K562 (cell line): ENCODE results near the gene MYO3B. TPM values are rescaled to one million over a fixed set of nuclear protein-coding genes. Genes with fewer than 3 reads are reported as not detected.

Experiments used
- ATAC-seq: fragments of 200-7000 bp; cut with Tn5 transposase; 3 replicates; pipeline ENCODE4 v1.9.1; 2020; ENCODE audit warnings: moderate library complexity
- BruUV-seq: library from RNA; stranded (reverse); fragments of 400-500 nt; replicated peaks from 2 replicates; lab custom pipeline; 2021; lab: Mats Ljungman, UMichigan
- CTCF ChIA-PET: fragments of 300-600 bp; formaldehyde crosslinking; extraction: SDS; loops from one replicate; lab custom pipeline; 2021; ENCODE audit warnings: low intra/inter-chr PET ratio; lab: Yijun Ruan, JAX
- POLR2A ChIA-PET: fragments of 300-600, 350-650 bp; sonication (Branson Sonifier 250); formaldehyde crosslinking; extraction: SDS; loops from one replicate; lab custom pipeline; 2021; ENCODE audit warnings: antibody characterized with exemption, inconsistent platforms; lab: Yijun Ruan, JAX
- DNase-seq, 4 experiments: peaks; one replicate each; pipeline versions ENCODE4 v3.0.0 to v3.0.0-alpha.2; 2011 to 2018; ENCODE audit warnings: low spot score in 3 of 4, mixed read lengths in 3 of 4; ENCODE audit errors: extremely low read depth in 1 of 4
- FAIRE-seq: peaks from 2 replicates; lab custom pipeline; 2011; peaks lifted over from hg19 to GRCh38; lab: Jason Lieb, UNC
- H2AFZ ChIP-seq: 2 replicates; pipeline ENCODE4 v1.6.0; 2011; ENCODE audit warnings: low read depth, low read length, control low read depth, inconsistent platforms
- H3K27ac ChIP-seq: fragments of 200-600 bp; 3 replicates; pipeline ENCODE4 v1.8.0; 2011; ENCODE audit warnings: low read depth, mild to moderate bottlenecking, control low read depth, inconsistent platforms, low read length, moderate library complexity, mixed read lengths; ENCODE audit errors: extremely low read depth
- H3K27me3 ChIP-seq, 2 experiments: fragments of 300-600 bp in 1 of 2; 2 replicates in 1 of 2; 3 replicates in 1 of 2; pipeline versions ENCODE4 v1.6.0 to v1.8.0; 2011; ENCODE audit warnings: inconsistent platforms in 2 of 2, low read length in 2 of 2, mild to moderate bottlenecking in 1 of 2, mixed read lengths in 1 of 2, moderate library complexity in 1 of 2; ENCODE audit not compliant: control insufficient read depth in 2 of 2, insufficient read depth in 2 of 2
- H3K36me3 ChIP-seq: fragments of 300-600 bp; 3 replicates; pipeline ENCODE4 v1.8.0; 2011; ENCODE audit warnings: mild to moderate bottlenecking, low read length, inconsistent platforms; ENCODE audit not compliant: control insufficient read depth, insufficient read depth
- H3K4me1 ChIP-seq, 2 experiments: fragments of 200-600 bp in 1 of 2; replicated peaks in 1 of 2; 2 replicates in 1 of 2; 3 replicates in 1 of 2; pipeline versions ENCODE4 v1.5.1 to v1.8.0; 2011; ENCODE audit warnings: inconsistent platforms in 2 of 2, low read length in 2 of 2, mild to moderate bottlenecking in 1 of 2, mixed read lengths in 1 of 2, moderate library complexity in 1 of 2; ENCODE audit not compliant: control insufficient read depth in 2 of 2, insufficient read depth in 2 of 2
- H3K4me2 ChIP-seq: 2 replicates; pipeline ENCODE4 v1.6.1; 2011; ENCODE audit warnings: low read length, control low read depth, inconsistent platforms, mixed read lengths; ENCODE audit not compliant: insufficient read depth
- H3K4me3 ChIP-seq: fragments of 200-600 bp; sonication (generic), shearing (Covaris generic); 2 replicates; pipeline ENCODE4 v1.5.1; 2016; ENCODE audit warnings: control low read depth, inconsistent platforms
- H3K79me2 ChIP-seq: fragments of 200-600 bp; 3 replicates; pipeline ENCODE4 v1.8.0; 2011; ENCODE audit warnings: low read length, inconsistent platforms; ENCODE audit not compliant: control insufficient read depth, insufficient read depth
- H3K9ac ChIP-seq, 2 experiments: 2 replicates each; pipeline versions ENCODE4 v1.6.0 to v1.6.1; 2011; ENCODE audit warnings: low read depth in 2 of 2, low read length in 2 of 2, control low read depth in 1 of 2, inconsistent platforms in 1 of 2, mild to moderate bottlenecking in 1 of 2, mixed read lengths in 1 of 2; ENCODE audit not compliant: insufficient read depth in 1 of 2
- H3K9me1 ChIP-seq: one replicate; pipeline ENCODE4 v1.6.0; 2011; ENCODE audit warnings: inconsistent platforms, mild to moderate bottlenecking, low read length, moderate library complexity; ENCODE audit not compliant: control insufficient read depth, insufficient read depth
- H3K9me3 ChIP-seq: replicated peaks from 2 replicates; pipeline ENCODE4 v1.5.1; 2011; ENCODE audit warnings: low read depth, low read length, inconsistent platforms; ENCODE audit not compliant: control insufficient read depth, insufficient read depth
- H4K20me1 ChIP-seq: replicated peaks from 2 replicates; pipeline ENCODE4 v1.6.1; 2011; ENCODE audit warnings: low read length, inconsistent platforms, mixed read lengths; ENCODE audit not compliant: control insufficient read depth, insufficient read depth
- CCNT2 ChIP-seq: IDR thresholded peaks from 2 replicates; pipeline ENCODE4 v1.6.1; 2011; ENCODE audit warnings: borderline replicate concordance, low read depth, mild to moderate bottlenecking, moderate library complexity, mixed read lengths, low read length; ENCODE audit not compliant: insufficient read length; ENCODE audit errors: extremely low read depth
- CHD2 ChIP-seq: IDR thresholded peaks from 2 replicates; pipeline ENCODE4 v1.6.1; 2011; ENCODE audit warnings: low read depth, low read length
- HCFC1 ChIP-seq: IDR thresholded peaks from 2 replicates; pipeline ENCODE4 v1.6.1; 2012; ENCODE audit warnings: low read depth, low read length, improper control_type of control experiment
- HDAC8 ChIP-seq: fragments of 450-650 bp; IDR thresholded peaks from 2 replicates; pipeline ENCODE4 v1.6.1; 2016; ENCODE audit warnings: mild to moderate bottlenecking, missing genetic modification characterization, moderate library complexity, missing compliant biosample characterization
- ID3 ChIP-seq, 2 experiments: fragments of 250-450 bp in 1 of 2; fragments of 450-650 bp in 1 of 2; sonication (Bioruptor Pico) in 1 of 2; IDR thresholded peaks; 2 replicates each; pipeline versions ENCODE4 v1.6.1 to v1.8.0; 2016 to 2021; ENCODE audit warnings: mild to moderate bottlenecking in 2 of 2, moderate library complexity in 2 of 2, missing compliant biosample characterization in 1 of 2, missing genetic modification characterization in 1 of 2
- NR4A1 ChIP-seq, 2 experiments: fragments of 250-450 bp in 1 of 2; fragments of 450-650 bp in 1 of 2; sonication (Bioruptor Pico) in 1 of 2; IDR thresholded peaks; 2 replicates each; pipeline versions ENCODE4 v1.4.0 to v1.6.1; 2016 to 2020; ENCODE audit warnings: mild to moderate bottlenecking in 2 of 2, missing compliant biosample characterization in 1 of 2, missing genetic modification characterization in 1 of 2, moderate library complexity in 1 of 2
- SAP30 ChIP-seq: fragments of 200-600 bp; sonication (generic); IDR thresholded peaks from 2 replicates; pipeline ENCODE4 v1.6.1; 2012; ENCODE audit warnings: borderline replicate concordance, low read depth, mild to moderate bottlenecking, moderate library complexity, low read length, control low read depth, inconsistent platforms; ENCODE audit not compliant: insufficient read depth, poor library complexity, severe bottlenecking
- SFPQ ChIP-seq: fragments of 200-400 bp; formaldehyde crosslinking; IDR thresholded peaks from 2 replicates; pipeline ENCODE4 v1.6.1; 2017; ENCODE audit warnings: mild to moderate bottlenecking, low read depth, low read length, moderate library complexity
- ZNF311 ChIP-seq: fragments of 250-450 bp; sonication (Bioruptor Pico); IDR thresholded peaks from 2 replicates; pipeline ENCODE4 v1.4.0; 2020; ENCODE audit warnings: mild to moderate bottlenecking, moderate library complexity
- ZNF609 ChIP-seq: sonication (generic); formaldehyde crosslinking; IDR thresholded peaks from 2 replicates; pipeline ENCODE4 v1.8.1; 2023; ENCODE audit warnings: missing genetic modification reagents, mild to moderate bottlenecking, borderline replicate concordance
- ZNF785 ChIP-seq: fragments of 250-450 bp; sonication (Bioruptor Pico); IDR thresholded peaks from 2 replicates; pipeline ENCODE4 v1.4.0; 2020; ENCODE audit warnings: mild to moderate bottlenecking
- WGBS: fragments of 100-300 bp; shearing (Covaris generic); methylation state at CpG from one replicate; pipeline ENCODE4 v1.1.6; 2016; ENCODE audit warnings: low coverage, mixed read lengths; ENCODE audit not compliant: insufficient coverage; ENCODE audit errors: missing lambda C conversion rate; 5-methylcytosine and 5-hydroxymethylcytosine counted together
- in situ Hi-C: fragments of 300-500 bp; cut with MboI; formaldehyde crosslinking; loops from 4 replicates; pipeline ENCODE4 v1.15.0; 2018; ENCODE audit warnings: inconsistent platforms, mixed read lengths
- intact Hi-C: fragments of 100-400 bp; cut with micrococcal nuclease; formaldehyde crosslinking; loops from 2 replicates; pipeline ENCODE4 v1.14.2; 2022
- polyA plus RNA-seq, 8 experiments: library from polyadenylated mRNA; depleted of rRNA in 4 of 8; stranded (reverse) in 5 of 8; unstranded in 3 of 8; fragments of >200 nt; fragmentation: Nextera tagmentation in 2 of 8; fragmentation: Illumina TruSeq in 1 of 8; extraction: Ambion mirVana in 2 of 8; extraction: Trizol in 1 of 8; gene quantifications; 2 replicates each; pipeline versions ENCODE4 v1.2.1 to v1.2.3, GENCODE V29; 2011 to 2014; ENCODE audit warnings: inconsistent platforms in 1 of 8, missing spikeins in 1 of 8
- total RNA-seq, 7 experiments: library from RNA; depleted of rRNA in 6 of 7; stranded (reverse); fragments of >200 nt in 6 of 7; fragmentation: Illumina TruSeq in 2 of 7; extraction: Trizol in 2 of 7; gene quantifications; 2 replicates each; pipeline versions ENCODE4 v1.2.1 to v1.2.3, GENCODE V29; 2011 to 2021; ENCODE audit warnings: low replicate concordance in 1 of 7

MYO3B gene
- total and polyA plus RNA-seq, 9 of the 15 experiments (the other 6 are each of a cell fraction or from before 2014, with no cell fraction given): 2.7 to 6.5 (median 3.6) TPM

GRCh38 chr2:170245312-170245711, 67.4 kb downstream of the MYO3B start:
- Histone ChIP-seq H3K4me3 (no peak overlapping the region), H3K79me2 (no peaks in the 10 kb centered on the region), H3K4me1 (peaks cover 11 to 75% of the 10 kb centered on the region in 2 experiments; a peak in 4 of 5 replicates), H3K9ac (no peak overlapping the region), H3K27ac (no peak overlapping the region), H3K9me3 (no peaks in the 10 kb centered on the region), H3K9me1 (no peaks in the 10 kb centered on the region), H3K4me2 (no peak overlapping the region), H2AFZ (peak overlapping the region; percentile 9; the same call in 1 of the 2 replicates), H3K27me3 (no peaks in the 10 kb centered on the region), H4K20me1 (no peaks in the 10 kb centered on the region), H3K36me3 (no peaks in the 10 kb centered on the region)
- BruUV-seq: no TSS peak
- ATAC-seq (no peak), DNase-seq (no peak), FAIRE-seq (no peak)
- intact Hi-C loops: no loop called here
- WGBS: 56% methylated on average over 3 of the region's 3 CpGs
- POLR2A ChIA-PET: interaction anchor here (0.7 to 1.0 kb wide), 2 partner anchors 20 to 75 kb away, joined by 3 read pairs; no protein-coding TSS in a partner anchor
- in situ Hi-C loops: no loop called here
- CTCF ChIA-PET: no interaction called here
- TF ChIP-seq HDAC8 (tag) (0 out of 2 replicates have a peak, but pooled peaks have one; percentile 21), ZNF785 (CRISPR knock-in tag) (no peak), HCFC1 (no peak), ZNF609 (CRISPR knock-in tag) (no peak), SAP30 (no peak), ZNF311 (CRISPR knock-in tag) (peak; percentile 61; the same call in 1 of the 2 replicates), NR4A1 (CRISPR knock-in tag; IDR thresholded peaks at IDR 0.05) (no peak), NR4A1 (tag; IDR thresholded peaks at IDR 0.05) (peak; percentile 73; the same call in 1 of the 2 replicates), CHD2 (no peak), CCNT2 (no peak), SFPQ (no peak), ID3 (CRISPR knock-in tag; IDR thresholded peaks at IDR 0.05) (no peak), ID3 (tag; IDR thresholded peaks at IDR 0.05) (peak; percentile 95)
